ENCODE data around the gene TCERG1L.

Gene TCERG1L

GRCh38 chr10:131310142-131310541 lies 1.4 kb downstream of the TCERG1L start:
- H3K36me3 Mint-ChIP-seq (ENCODE audit: low read depth) = no peaks in the 10 kb centered on the region
- no peaks in the 10 kb centered on the region for H3K9me3 Mint-ChIP-seq
- no peak for DNase-seq (ENCODE audit: low spot score)
- peaks cover 39% of the 10 kb centered on the region for H3K27me3 Mint-ChIP-seq (ENCODE audit: low read depth)
- no peaks in the 10 kb centered on the region for H3K4me1 Mint-ChIP-seq (ENCODE audit: low read depth)
- no peak overlapping the region for H3K4me3 Mint-ChIP-seq
- H3K27ac Mint-ChIP-seq = no peak overlapping the region

- H3K4me1 Mint-ChIP-seq (ENCODE audit: low read depth) = no peaks in the 10 kb centered on the region
- no peaks in the 10 kb centered on the region for H3K36me3 Mint-ChIP-seq (ENCODE audit: low read depth)
- H3K27ac Mint-ChIP-seq = no peak overlapping the region
- peaks cover 2% of the 10 kb centered on the region for H3K27me3 Mint-ChIP-seq (ENCODE audit: low read depth)
- H3K4me3 Mint-ChIP-seq = no peak overlapping the region
- no peak for DNase-seq (ENCODE audit: low spot score)
- H3K9me3 Mint-ChIP-seq = peaks cover 7% of the 10 kb centered on the region
Observed at GRCh38 chr10:131300508-131300907, 11.0 kb downstream of the TCERG1L start.

GRCh38 chr10:131290781-131291180 lies 20.7 kb downstream of the TCERG1L start:
- Mint-ChIP-seq H3K4me3 (no peak overlapping the region), H3K4me1 (ENCODE audit: low read depth) (no peaks in the 10 kb centered on the region), H3K36me3 (ENCODE audit: low read depth) (no peaks in the 10 kb centered on the region), H3K27ac (no peak overlapping the region), H3K9me3 (no peaks in the 10 kb centered on the region), H3K27me3 (ENCODE audit: low read depth) (no peaks in the 10 kb centered on the region)
- no peak for DNase-seq (ENCODE audit: low spot score)

GRCh38 chr10:131288648-131289047 lies 22.9 kb downstream of the TCERG1L start:
- Mint-ChIP-seq H3K4me1 (ENCODE audit: low read depth) (no peaks in the 10 kb centered on the region), H3K27me3 (ENCODE audit: low read depth) (no peaks in the 10 kb centered on the region), H3K27ac (no peak overlapping the region), H3K9me3 (no peaks in the 10 kb centered on the region), H3K36me3 (ENCODE audit: low read depth) (no peaks in the 10 kb centered on the region), H3K4me3 (no peak overlapping the region)
- DNase-seq (ENCODE audit: low spot score) = no peak

- H3K4me1 Mint-ChIP-seq (ENCODE audit: low read depth) = no peaks in the 10 kb centered on the region
- H3K9me3 Mint-ChIP-seq = no peaks in the 10 kb centered on the region
- H3K27me3 Mint-ChIP-seq (ENCODE audit: low read depth) = no peaks in the 10 kb centered on the region
- H3K36me3 Mint-ChIP-seq (ENCODE audit: low read depth) = no peaks in the 10 kb centered on the region
- DNase-seq (ENCODE audit: low spot score) = no peak
- no peak overlapping the region for H3K27ac Mint-ChIP-seq
- no peak overlapping the region for H3K4me3 Mint-ChIP-seq
Observed at GRCh38 chr10:131282961-131283360, 28.6 kb downstream of the TCERG1L start.

GRCh38 chr10:131280101-131280500 lies 31.4 kb downstream of the TCERG1L start:
- Mint-ChIP-seq H3K27ac (no peak overlapping the region), H3K36me3 (ENCODE audit: low read depth) (no peaks in the 10 kb centered on the region), H3K9me3 (no peaks in the 10 kb centered on the region), H3K27me3 (ENCODE audit: low read depth) (no peaks in the 10 kb centered on the region), H3K4me3 (no peak overlapping the region), H3K4me1 (ENCODE audit: low read depth) (no peaks in the 10 kb centered on the region)
- DNase-seq (ENCODE audit: low spot score) = no peak

- H3K9me3 Mint-ChIP-seq = no peaks in the 10 kb centered on the region
Observed at GRCh38 chr10:131279516-131279915, 32.0 kb downstream of the TCERG1L start.

GRCh38 chr10:131277969-131278368 lies 33.6 kb downstream of the TCERG1L start:
- Mint-ChIP-seq H3K27ac (no peak overlapping the region), H3K36me3 (ENCODE audit: low read depth) (no peaks in the 10 kb centered on the region), H3K27me3 (ENCODE audit: low read depth) (no peaks in the 10 kb centered on the region), H3K4me3 (no peak overlapping the region), H3K4me1 (ENCODE audit: low read depth) (no peaks in the 10 kb centered on the region), H3K9me3 (no peaks in the 10 kb centered on the region)
- no peak for DNase-seq (ENCODE audit: low spot score)

More at GRCh38 chr10:131279516-131279915, 32.0 kb downstream of the TCERG1L start:
- Mint-ChIP-seq H3K4me3 (no peak overlapping the region), H3K27me3 (ENCODE audit: low read depth) (no peaks in the 10 kb centered on the region), H3K4me1 (ENCODE audit: low read depth) (no peaks in the 10 kb centered on the region), H3K36me3 (ENCODE audit: low read depth) (no peaks in the 10 kb centered on the region), H3K27ac (no peak overlapping the region)
- no peak for DNase-seq (ENCODE audit: low spot score)

GRCh38 chr10:131277278-131277677 lies 34.2 kb downstream of the TCERG1L start:
- Mint-ChIP-seq H3K27ac (no peak overlapping the region), H3K4me1 (ENCODE audit: low read depth) (no peaks in the 10 kb centered on the region), H3K4me3 (no peak overlapping the region), H3K9me3 (no peaks in the 10 kb centered on the region), H3K27me3 (ENCODE audit: low read depth) (no peaks in the 10 kb centered on the region), H3K36me3 (ENCODE audit: low read depth) (no peaks in the 10 kb centered on the region)
- DNase-seq (ENCODE audit: low spot score) = no peak

- DNase-seq (ENCODE audit: low spot score) = no peak
- Mint-ChIP-seq H3K36me3 (ENCODE audit: low read depth) (no peaks in the 10 kb centered on the region), H3K4me3 (no peak overlapping the region), H3K4me1 (ENCODE audit: low read depth) (no peaks in the 10 kb centered on the region), H3K9me3 (no peaks in the 10 kb centered on the region), H3K27me3 (ENCODE audit: low read depth) (no peaks in the 10 kb centered on the region), H3K27ac (no peak overlapping the region)
Observed at GRCh38 chr10:131275691-131276090, 35.8 kb downstream of the TCERG1L start.

- H3K4me1 Mint-ChIP-seq (ENCODE audit: low read depth) = no peaks in the 10 kb centered on the region
- no peaks in the 10 kb centered on the region for H3K9me3 Mint-ChIP-seq
- no peak overlapping the region for H3K27ac Mint-ChIP-seq
- no peak overlapping the region for H3K4me3 Mint-ChIP-seq
- no peaks in the 10 kb centered on the region for H3K27me3 Mint-ChIP-seq (ENCODE audit: low read depth)
- no peak for DNase-seq (ENCODE audit: low spot score)
- no peaks in the 10 kb centered on the region for H3K36me3 Mint-ChIP-seq (ENCODE audit: low read depth)
Observed at GRCh38 chr10:131274883-131275282, 36.6 kb downstream of the TCERG1L start.

- Mint-ChIP-seq H3K27ac (no peak overlapping the region), H3K9me3 (no peaks in the 10 kb centered on the region), H3K36me3 (ENCODE audit: low read depth) (no peaks in the 10 kb centered on the region), H3K4me1 (ENCODE audit: low read depth) (no peaks in the 10 kb centered on the region), H3K27me3 (ENCODE audit: low read depth) (no peaks in the 10 kb centered on the region), H3K4me3 (no peak overlapping the region)
- DNase-seq (ENCODE audit: low spot score) = no peak
Observed at GRCh38 chr10:131274133-131274880, 37.2 kb downstream of the TCERG1L start.

GRCh38 chr10:131273476-131273875 lies 38.0 kb downstream of the TCERG1L start:
- Mint-ChIP-seq H3K4me3 (no peak overlapping the region), H3K36me3 (ENCODE audit: low read depth) (no peaks in the 10 kb centered on the region), H3K27ac (no peak overlapping the region), H3K9me3 (no peaks in the 10 kb centered on the region), H3K4me1 (ENCODE audit: low read depth) (no peaks in the 10 kb centered on the region), H3K27me3 (ENCODE audit: low read depth) (no peaks in the 10 kb centered on the region)
- DNase-seq (ENCODE audit: low spot score) = no peak

GRCh38 chr10:131272897-131273451 lies 38.5 kb downstream of the TCERG1L start:
- H3K27me3 Mint-ChIP-seq (ENCODE audit: low read depth) = no peaks in the 10 kb centered on the region
- H3K27ac Mint-ChIP-seq = no peak overlapping the region
- H3K4me1 Mint-ChIP-seq (ENCODE audit: low read depth) = no peaks in the 10 kb centered on the region
- DNase-seq (ENCODE audit: low spot score) = no peak
- no peak overlapping the region for H3K4me3 Mint-ChIP-seq
- H3K9me3 Mint-ChIP-seq = no peaks in the 10 kb centered on the region
- H3K36me3 Mint-ChIP-seq (ENCODE audit: low read depth) = no peaks in the 10 kb centered on the region

- DNase-seq (ENCODE audit: low spot score) = no peak
- H3K4me3 Mint-ChIP-seq = no peak overlapping the region
- no peaks in the 10 kb centered on the region for H3K36me3 Mint-ChIP-seq (ENCODE audit: low read depth)
- no peaks in the 10 kb centered on the region for H3K27me3 Mint-ChIP-seq (ENCODE audit: low read depth)
- H3K4me1 Mint-ChIP-seq (ENCODE audit: low read depth) = no peaks in the 10 kb centered on the region
- no peaks in the 10 kb centered on the region for H3K9me3 Mint-ChIP-seq
- no peak overlapping the region for H3K27ac Mint-ChIP-seq
Observed at GRCh38 chr10:131271966-131272365, 39.6 kb downstream of the TCERG1L start.
